ENCODE measurements around the gene PTGER3. TPM values are rescaled to one million over a fixed set of nuclear protein-coding genes. Genes with fewer than 3 reads are reported as not detected.

PTGER3 gene
- total and polyA plus RNA-seq, 9 donors, result 0.86 to 8.9 (median 3.5) TPM

DNA sequence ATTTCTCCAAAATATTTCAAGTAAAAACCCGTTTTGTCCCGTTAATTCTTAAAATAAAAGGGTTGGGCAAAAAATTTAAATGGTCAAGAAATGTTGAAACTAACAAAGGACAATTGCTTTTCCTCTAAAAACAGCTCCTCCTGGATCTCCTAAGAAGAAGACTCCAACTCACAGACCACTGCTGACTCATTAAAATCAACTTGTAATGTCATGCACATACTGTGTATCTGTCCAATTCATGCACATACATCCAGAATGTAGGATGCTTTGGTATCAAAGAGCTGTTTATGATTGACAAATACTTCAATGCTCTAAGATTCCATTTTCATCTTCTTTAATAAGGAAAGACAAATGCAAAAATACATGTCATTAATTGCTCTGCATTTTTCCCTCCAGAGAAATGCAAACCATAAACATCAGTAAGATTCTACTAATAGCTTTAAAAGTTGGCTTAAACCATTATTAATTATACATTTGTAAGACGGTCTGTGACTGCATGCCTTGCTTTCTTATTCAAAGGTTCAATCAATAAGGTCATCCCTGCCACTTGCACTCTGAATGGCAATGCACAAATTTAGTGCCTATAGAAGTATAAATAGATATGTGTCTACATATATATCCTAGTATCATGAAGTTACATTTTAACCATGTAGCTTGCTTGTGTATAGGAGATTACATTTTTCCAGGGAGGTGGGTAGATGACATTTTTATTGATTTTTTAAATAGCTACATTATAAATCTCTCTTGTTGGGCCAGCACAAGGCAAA lies 44.7 kb downstream of the PTGER3 start:
- H3K36me3 ChIP-seq, result no peaks in the 10 kb centered on the region
- no peak overlapping the region for H3K27ac ChIP-seq
- no peak for DNase-seq
- WGBS, 3 donors, result 75 to 81% (median 76%) methylated on average over 3 of the region's 3 CpGs
- H3K4me3 ChIP-seq, result no peak overlapping the region
- no peaks in the 10 kb centered on the region for H3K4me1 ChIP-seq (ENCODE audit: insufficient read depth)
- H3K27me3 ChIP-seq, result no peaks in the 10 kb centered on the region
- intact Hi-C loops (cut with DNase I), result no loop called here
- TF ChIP-seq POLR2A (IDR thresholded peaks at IDR 0.05), result no peak
- no peak for TF ChIP-seq EP300 (IDR thresholded peaks at IDR 0.05)
- TF ChIP-seq, protein P1, sequence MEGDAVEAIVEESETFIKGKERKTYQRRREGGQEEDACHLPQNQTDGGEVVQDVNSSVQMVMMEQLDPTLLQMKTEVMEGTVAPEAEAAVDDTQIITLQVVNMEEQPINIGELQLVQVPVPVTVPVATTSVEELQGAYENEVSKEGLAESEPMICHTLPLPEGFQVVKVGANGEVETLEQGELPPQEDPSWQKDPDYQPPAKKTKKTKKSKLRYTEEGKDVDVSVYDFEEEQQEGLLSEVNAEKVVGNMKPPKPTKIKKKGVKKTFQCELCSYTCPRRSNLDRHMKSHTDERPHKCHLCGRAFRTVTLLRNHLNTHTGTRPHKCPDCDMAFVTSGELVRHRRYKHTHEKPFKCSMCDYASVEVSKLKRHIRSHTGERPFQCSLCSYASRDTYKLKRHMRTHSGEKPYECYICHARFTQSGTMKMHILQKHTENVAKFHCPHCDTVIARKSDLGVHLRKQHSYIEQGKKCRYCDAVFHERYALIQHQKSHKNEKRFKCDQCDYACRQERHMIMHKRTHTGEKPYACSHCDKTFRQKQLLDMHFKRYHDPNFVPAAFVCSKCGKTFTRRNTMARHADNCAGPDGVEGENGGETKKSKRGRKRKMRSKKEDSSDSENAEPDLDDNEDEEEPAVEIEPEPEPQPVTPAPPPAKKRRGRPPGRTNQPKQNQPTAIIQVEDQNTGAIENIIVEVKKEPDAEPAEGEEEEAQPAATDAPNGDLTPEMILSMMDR (IDR thresholded peaks at IDR 0.05), result no peak
- no peaks in the 10 kb centered on the region for H3K9me3 ChIP-seq

DNA sequence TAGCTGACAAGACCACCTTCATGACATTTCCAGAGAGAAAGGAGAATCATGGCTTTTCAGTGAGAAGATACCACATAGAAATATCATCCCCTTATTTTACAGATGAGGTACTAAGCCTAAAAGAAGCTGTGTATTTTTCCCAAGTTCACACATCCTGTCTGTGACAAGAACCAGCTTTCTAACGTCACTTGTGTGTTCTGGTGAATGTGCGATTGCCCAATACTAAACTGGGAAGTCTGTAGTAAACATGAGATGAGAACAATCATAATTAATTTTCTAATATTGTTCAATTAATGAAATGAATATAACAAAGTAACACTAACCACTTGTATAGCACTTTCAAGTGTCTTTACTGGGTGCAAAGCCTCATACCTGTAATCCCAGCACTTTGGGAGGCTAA lies 46.0 kb downstream of the PTGER3 start:
- Histone ChIP-seq H3K27me3 (no peaks in the 10 kb centered on the region), H3K4me3 (no peak overlapping the region), H3K36me3 (no peaks in the 10 kb centered on the region), H3K27ac (no peak overlapping the region), H3K9me3 (no peaks in the 10 kb centered on the region), H3K4me1 (ENCODE audit: insufficient read depth) (no peaks in the 10 kb centered on the region)
- no peak for DNase-seq
- WGBS, 3 donors, result 48 to 58% (median 57%) methylated on average over 2 of the region's 2 CpGs
- TF ChIP-seq EP300 (IDR thresholded peaks at IDR 0.05) (no peak), POLR2A (IDR thresholded peaks at IDR 0.05) (no peak)
- TF ChIP-seq, protein P1 (IDR thresholded peaks at IDR 0.05), result no peak
- intact Hi-C loops (cut with DNase I), result no loop called here

DNA sequence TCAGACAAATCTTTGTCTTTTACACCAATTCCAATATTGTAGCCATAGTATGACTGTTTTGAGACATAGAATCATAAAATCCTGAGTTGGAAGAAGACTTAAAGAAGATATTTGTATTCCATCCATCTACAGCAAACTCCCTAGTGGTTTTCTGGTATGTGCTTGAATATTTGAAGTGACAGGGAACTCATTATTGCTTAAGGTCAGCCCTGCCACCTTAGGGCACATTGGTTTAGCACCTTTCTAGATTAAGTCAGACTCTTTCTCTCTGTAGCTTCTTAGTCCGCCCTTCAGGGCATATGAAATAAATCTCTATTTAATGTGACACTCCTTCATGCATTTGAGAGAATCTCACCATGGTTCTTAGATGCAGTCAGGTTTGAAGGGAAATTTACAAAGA lies 49.8 kb downstream of the PTGER3 start:
- Histone ChIP-seq H3K4me1 (ENCODE audit: insufficient read depth) (no peaks in the 10 kb centered on the region), H3K27me3 (no peaks in the 10 kb centered on the region), H3K36me3 (no peaks in the 10 kb centered on the region), H3K9me3 (no peaks in the 10 kb centered on the region), H3K27ac (no peak overlapping the region), H3K4me3 (no peak overlapping the region)
- TF ChIP-seq, protein P1 (IDR thresholded peaks at IDR 0.05), result no peak
- no peak for TF ChIP-seq EP300 (IDR thresholded peaks at IDR 0.05)
- no peak for TF ChIP-seq POLR2A (IDR thresholded peaks at IDR 0.05)
- intact Hi-C loops (cut with DNase I), result no loop called here
- DNase-seq, result no peak
- WGBS, 3 donors, result 78 to 89% (median 85%) methylated on average over 1 of the region's 1 CpG

DNA sequence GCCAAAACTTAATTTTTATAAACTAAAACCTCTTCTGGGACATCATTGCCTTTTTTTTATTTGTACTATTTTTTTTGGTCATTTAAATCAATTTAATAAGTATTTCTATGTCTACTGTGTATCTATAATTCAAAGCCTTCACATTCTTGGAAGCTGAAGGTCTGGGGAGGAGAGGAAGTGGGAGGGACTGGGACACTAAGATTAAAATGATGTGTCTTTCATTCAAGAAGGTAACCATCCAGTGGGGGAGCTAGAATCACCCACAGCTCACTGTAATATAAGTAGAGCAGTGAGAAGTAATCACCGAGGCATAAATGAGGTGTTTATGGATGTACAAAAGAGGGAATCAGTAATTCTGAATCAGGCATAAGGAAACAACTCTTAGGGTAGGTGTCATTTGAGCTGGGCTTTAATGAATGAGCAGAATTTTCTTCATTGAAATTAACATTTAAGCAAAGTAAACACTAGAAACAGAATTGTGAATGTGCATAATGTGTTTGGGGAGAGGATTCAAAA lies 52.8 kb downstream of the PTGER3 start:
- Histone ChIP-seq H3K36me3 (no peaks in the 10 kb centered on the region), H3K4me1 (ENCODE audit: insufficient read depth) (no peaks in the 10 kb centered on the region), H3K27ac (no peak overlapping the region), H3K9me3 (no peaks in the 10 kb centered on the region), H3K27me3 (no peaks in the 10 kb centered on the region), H3K4me3 (no peak overlapping the region)
- intact Hi-C loops (cut with DNase I), result no loop called here
- DNase-seq, result no peak
- no peak for TF ChIP-seq EP300 (IDR thresholded peaks at IDR 0.05)
- no peak for TF ChIP-seq POLR2A (IDR thresholded peaks at IDR 0.05)
- TF ChIP-seq, protein P1 (IDR thresholded peaks at IDR 0.05), result no peak
- 78 to 90% (median 79%) methylated on average over 1 of the region's 1 CpG for WGBS, 3 donors

Data from ovary (tissue), 9 donors.